GM12892 (cell line): ENCODE measurements around the gene RPL19.
A peak's percentile ranks its signal among the peaks of the same experiment; 100 is the strongest.

ENCODE experiments used
- DNase-seq: peaks from one replicate; pipeline ENCODE4 v3.0.0; 2011; ENCODE audit not compliant: insufficient read length
- FAIRE-seq: peaks from 2 replicates; lab custom pipeline; 2011; peaks lifted over from hg19 to GRCh38; lab: Jason Lieb, UNC
- POLR2A ChIP-seq: IDR thresholded peaks from 2 replicates; pipeline ENCODE4 v1.6.1; 2011; ENCODE audit warnings: low read depth, low read length, control low read depth
- POLR2AphosphoS5 ChIP-seq: IDR thresholded peaks from 2 replicates; pipeline ENCODE4 v1.6.1; 2011; ENCODE audit warnings: low read depth, low read length, control low read depth
- TAF1 ChIP-seq: IDR thresholded peaks from 2 replicates; pipeline ENCODE4 v1.6.1; 2011; ENCODE audit warnings: low read depth, mild to moderate bottlenecking, control low read depth, low read length, borderline replicate concordance

The RPL19 gene

DNA sequence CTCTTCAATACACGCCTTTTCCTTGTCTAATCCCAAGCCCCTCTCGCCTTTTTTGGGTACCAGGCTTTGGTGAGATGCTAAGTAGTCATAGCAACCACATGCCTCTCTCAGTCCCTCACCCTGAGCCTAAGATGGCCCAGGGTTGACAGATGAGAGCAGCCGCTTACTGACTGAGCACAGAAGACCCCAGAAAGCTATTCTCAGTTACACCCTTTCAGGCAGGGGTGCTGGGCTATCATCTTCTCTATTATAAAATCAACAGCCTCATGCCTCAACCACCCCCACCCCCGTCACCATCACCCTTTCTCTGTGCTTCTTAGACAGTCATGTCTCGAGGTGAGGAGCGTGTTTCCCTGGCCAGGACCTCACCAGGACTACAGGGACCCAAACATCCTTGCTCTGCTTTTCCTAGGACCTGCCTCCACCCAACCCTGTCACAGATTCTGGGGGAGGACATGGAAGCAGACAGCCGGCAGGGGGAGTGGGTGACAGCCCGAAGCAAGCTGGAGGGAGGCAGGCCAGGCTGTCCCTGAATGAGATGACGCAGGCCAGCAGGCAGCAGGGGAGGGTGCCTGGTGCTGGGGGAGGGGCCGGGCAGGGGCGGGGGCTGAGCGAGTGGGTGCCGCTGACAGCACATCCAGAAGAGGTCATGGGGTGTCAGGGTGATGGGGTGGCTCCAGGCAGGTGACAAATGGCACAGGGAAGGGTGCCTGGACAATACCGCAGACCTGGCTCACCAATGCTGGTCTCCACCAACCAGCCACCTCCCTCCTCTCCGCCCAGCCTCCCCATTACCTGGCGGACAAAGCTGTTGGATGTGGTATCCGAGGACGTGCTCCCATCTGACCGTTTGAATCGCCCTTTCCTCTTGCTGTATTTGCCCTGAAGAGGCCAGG, 5.7 kb upstream of the RPL19 start:
- no peak for FAIRE-seq
- DNase-seq = no peak
- TF ChIP-seq POLR2AphosphoS5 (no peak), POLR2A (no peak), TAF1 (no peak)

DNA sequence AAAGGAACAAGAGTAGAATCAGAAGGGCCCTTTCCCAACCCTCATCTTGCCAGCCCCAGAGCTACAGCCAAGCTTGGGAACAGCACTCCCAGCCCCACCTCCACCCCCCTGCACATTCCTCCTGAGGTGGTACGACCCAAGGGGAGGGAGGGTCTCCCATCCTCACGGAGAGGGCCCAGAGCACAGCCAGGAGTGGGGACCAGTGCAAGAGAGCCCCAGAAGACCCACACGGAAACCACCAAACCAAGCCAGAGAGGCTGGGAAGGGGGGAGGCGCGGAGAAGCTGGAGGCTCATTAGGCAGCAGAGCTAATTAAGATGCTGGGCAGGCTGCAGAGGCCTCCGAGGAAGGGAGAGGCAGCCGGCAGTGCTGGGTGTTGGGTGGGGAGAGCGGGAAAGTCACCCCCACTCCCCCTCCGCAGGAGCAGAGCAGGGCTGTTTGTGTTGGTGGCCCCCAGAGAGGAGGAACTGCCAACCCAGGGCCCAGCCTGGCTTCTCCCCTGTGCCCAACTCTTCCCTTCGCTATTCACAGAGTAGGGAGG, 5.0 kb upstream of the RPL19 start:
- DNase-seq (no peak), FAIRE-seq (no peak)
- TF ChIP-seq POLR2AphosphoS5 = no peak
- TF ChIP-seq TAF1 = no peak
- no peak for TF ChIP-seq POLR2A

DNA sequence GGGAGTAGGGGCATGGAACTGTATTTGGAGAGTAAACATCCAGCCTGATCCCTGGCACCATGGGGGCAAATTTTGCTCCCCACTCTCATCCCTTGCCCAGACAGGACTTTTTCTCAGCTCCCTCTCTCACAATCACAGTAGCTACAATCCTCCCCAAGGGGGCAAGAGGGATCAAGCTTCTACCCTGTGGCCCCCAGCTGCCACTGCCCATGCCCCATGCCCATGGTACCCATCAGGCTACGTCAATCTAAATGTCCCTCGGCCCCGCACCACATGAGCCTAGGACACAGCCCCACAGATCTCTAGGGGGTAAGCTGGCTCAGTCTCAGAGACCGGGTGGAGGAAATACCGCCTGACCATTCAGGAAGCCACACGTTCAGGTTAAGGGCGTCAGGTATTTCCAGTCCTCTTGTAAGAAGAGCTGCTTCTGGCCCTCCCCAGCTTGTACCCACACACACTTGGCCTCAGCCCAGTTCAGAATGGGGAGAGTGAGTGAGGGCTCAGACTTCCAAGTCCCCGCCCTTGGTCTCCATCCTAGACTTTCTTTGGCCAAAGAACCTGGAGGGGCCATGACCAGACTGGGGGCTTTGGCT, 4.4 kb upstream of the RPL19 start:
- TF ChIP-seq POLR2A (no peak), TAF1 (no peak), POLR2AphosphoS5 (no peak)
- FAIRE-seq (peak; percentile 77), DNase-seq (no peak)

DNA sequence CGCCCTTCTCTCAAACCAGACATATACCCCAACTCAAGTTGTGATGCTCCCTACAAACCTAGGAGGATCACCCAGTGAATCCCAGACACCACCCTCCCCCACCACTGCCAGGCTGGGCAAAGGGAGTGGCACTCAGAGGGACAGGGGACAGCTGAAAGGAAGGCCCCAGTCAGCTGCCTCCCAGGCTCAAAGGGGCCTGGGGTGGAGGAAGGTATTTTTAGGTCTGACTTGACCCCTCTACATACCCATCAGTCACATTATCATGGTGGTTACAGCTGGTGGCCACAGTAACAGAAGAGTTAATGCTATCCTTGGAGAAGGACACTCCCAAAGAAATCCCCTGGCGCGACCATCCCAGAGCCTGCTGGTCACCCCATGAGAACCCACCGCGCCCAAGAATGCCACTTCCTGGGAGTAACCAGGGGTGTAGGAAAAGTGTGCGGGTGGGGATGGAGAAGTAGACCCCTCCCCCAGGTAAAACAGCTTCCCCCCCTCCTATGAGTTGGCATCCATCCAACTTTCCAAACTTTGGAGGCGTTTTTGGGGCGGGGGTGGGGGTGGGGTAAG, 3.8 kb upstream of the RPL19 start:
- FAIRE-seq (no peak), DNase-seq (no peak)
- TF ChIP-seq POLR2A (no peak), POLR2AphosphoS5 (no peak), TAF1 (no peak)

DNA sequence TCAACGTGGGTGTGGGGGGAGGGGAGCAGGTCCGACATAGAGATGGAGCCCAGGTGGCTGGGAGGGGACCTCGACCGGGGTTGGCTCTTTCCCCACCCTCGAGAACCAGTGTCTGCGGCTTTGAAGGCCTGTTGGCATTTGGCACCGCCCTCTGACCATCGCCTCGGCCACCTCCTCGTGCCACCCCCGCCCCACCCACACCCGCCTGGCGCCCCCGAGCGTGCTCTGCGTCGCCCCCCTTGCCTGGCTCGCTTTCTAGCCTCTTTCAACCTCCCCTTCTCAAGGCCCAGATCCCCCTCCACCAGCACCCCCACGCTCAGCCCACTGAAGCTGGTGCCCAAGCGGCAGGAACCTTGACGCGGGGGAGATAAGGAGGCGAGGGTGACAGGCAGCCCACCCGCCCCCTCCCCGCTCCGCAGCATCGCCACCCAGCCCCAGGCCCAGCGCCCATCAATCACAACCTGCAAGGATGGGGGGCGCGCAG, 3.2 kb upstream of the RPL19 start:
- FAIRE-seq = no peak
- no peak for DNase-seq
- no peak for TF ChIP-seq POLR2AphosphoS5
- no peak for TF ChIP-seq POLR2A
- TF ChIP-seq TAF1 = no peak

DNA sequence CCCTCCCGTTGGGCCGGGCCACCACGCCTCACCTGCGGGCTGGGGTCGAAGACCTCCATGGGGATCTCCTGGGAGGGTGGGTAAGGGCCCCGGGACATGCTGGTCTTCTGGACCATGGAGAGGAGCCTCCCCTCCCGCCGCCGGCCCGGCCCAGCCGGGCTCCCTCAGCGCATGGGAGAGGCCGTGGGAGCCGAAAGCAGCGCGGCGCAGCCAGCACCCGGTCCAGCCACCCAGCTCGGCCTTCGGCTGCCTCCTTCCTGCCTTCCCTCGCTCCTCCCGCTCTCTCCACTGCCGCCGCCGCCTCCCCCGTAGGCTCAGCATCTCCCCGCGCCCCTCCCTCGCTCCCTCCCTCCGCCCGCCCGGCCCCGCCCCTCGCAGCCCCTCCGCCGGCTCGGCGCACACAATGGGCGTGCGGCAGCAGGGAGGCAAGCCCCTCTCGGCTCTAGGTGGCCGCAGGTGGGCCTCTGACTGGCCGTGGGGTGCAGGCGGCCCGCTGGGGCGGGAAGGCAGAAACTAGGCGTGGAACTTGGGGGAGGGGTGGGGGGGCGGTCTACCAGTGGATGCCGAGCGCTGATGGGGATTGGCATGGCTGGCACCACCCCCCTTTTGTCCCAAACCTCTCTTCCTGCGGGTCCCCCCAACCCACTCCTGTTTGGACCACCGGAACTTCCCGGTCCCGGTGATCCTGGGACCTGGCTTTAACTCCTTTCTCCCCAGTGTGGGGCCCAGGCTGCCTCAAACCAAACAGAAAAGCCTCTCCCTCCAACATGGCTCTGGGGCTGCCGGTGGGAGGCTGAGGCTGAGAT, 2.5 kb upstream of the RPL19 start, which contains the start of gene CACNB1:
Gene CACNB1, minus strand, starts transcription at position 290 of the 806 bp plus-strand sequence. Its CDS starts 174 bp downstream, at position 116.
- DNase-seq = peak; percentile 80
- TF ChIP-seq POLR2AphosphoS5 (no peak), POLR2A (peak; percentile 48; the same call in 1 of the 2 replicates), TAF1 (no peak)
- FAIRE-seq = peak; percentile 14

DNA sequence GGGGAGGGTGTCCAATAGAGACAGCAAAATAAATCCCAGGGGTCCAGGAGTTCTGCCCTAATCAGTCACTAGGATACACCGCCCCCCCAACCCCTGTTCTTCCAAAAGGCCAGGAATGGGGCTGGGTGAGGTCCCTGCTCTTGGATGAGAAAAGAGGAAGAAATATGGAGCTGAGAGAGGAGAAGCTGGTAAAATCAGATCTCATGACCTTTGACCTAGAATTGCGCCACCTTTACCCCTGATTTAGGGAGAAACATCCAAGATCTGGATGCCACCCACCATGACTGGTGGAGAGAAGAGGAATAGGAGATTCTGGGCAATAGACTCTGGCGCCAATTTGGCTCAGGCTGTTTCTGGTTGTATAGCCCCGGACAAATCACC, 1.9 kb upstream of the RPL19 start:
- DNase-seq (no peak), FAIRE-seq (no peak)
- no peak for TF ChIP-seq POLR2A
- TF ChIP-seq POLR2AphosphoS5 = no peak
- no peak for TF ChIP-seq TAF1

DNA sequence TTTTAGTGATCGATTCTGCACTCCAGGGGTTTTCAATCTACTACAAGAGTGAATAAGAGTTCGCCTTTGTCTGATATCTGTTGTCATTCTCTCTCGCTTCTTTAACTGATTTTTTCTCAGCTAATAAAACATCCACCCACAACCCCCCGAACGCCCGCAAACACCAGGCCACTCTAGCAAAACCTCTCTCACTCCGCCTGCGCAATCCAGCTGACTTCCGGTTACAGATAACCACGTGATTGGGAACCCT, 338 bp upstream of the RPL19 start:
- FAIRE-seq (peak; percentile 86), DNase-seq (peak; percentile 89)
- TF ChIP-seq TAF1 (no peak), POLR2AphosphoS5 (no peak), POLR2A (peak; percentile 4; the same call in 1 of the 2 replicates)

DNA sequence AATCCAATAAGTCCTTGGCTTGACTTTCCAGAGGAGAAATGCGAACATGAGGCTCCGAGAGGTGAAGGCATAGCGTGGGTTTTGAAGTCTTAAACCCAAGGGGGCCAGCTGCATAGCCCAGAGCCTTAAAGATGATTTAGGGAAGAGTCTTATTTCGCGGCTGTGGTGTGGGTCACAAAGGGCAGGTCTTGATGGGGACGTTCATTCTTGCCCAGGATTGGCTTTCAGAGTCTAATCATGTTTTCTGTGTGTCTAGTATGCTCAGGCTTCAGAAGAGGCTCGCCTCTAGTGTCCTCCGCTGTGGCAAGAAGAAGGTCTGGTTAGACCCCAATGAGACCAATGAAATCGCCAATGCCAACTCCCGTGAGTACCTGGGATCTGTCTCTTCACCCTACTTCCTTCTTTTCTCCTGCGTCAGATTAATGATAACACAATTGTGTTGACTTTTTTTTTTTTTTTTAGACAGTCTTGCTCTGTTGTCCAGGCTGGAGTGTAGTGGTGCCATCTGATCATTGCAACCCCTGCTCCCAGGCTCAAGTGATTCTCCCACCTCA, 951 bp downstream of the RPL19 start:
- TF ChIP-seq TAF1 = no peak
- TF ChIP-seq POLR2AphosphoS5 = peak; percentile 68
- peak; percentile 45; the same call in 1 of the 2 replicates for TF ChIP-seq POLR2A
- no peak for DNase-seq
- FAIRE-seq = no peak

DNA sequence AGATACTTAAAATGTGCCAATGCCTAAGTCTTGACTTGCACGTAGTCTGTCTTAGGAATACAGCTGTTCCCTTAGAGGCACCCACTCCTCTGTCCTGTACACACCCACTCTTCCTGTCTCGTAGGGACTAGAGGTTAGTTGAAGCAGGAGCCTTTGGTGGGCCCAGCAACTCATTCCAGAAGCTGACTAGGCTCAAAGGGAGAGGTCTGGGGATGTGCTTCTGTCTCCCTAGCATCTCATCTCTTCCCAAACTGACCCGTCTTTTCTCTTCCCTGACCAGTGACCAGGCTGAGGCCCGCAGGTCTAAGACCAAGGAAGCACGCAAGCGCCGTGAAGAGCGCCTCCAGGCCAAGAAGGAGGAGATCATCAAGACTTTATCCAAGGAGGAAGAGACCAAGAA, 4.2 kb downstream of the RPL19 start:
- TF ChIP-seq POLR2AphosphoS5 (no peak), TAF1 (no peak), POLR2A (no peak)
- no peak for FAIRE-seq

More for the DNA sequence above, 4.2 kb downstream of the RPL19 start:
- DNase-seq = no peak
